Activated CD4-positive, alpha-beta memory T cell treated with anti-CD3 and anti-CD28 coated beads, Interleukin-2, amount 10 ng/mL, durations not matched to agents 7 days and 5 days (primary cell): ENCODE measurements around the gene EYA2. TPM values are rescaled to one million over a fixed set of nuclear protein-coding genes. Genes with fewer than 3 reads are reported as not detected.

Experiments used
- CTCF ChIA-PET: fragments of 350-600 bp; sonication (Branson Sonifier 250); formaldehyde crosslinking; loops from one replicate; lab custom pipeline; 2021; ENCODE audit warnings: antibody characterized with exemption, inconsistent platforms; lab: Charles Lee
- POLR2A ChIA-PET: fragments of 350-600 bp; sonication (Branson Sonifier 250); formaldehyde crosslinking; loops from one replicate; lab custom pipeline; 2021; ENCODE audit warnings: antibody characterized with exemption; lab: Charles Lee
- DNase-seq: peaks from one replicate; pipeline ENCODE4 v3.0.0-alpha.2; 2020
- H3K27ac Mint-ChIP-seq: one replicate; pipeline ENCODE4 v1.8.0; 2021; ENCODE audit warnings: mild to moderate bottlenecking, mixed read lengths
- H3K27me3 Mint-ChIP-seq: one replicate; pipeline ENCODE4 v1.8.0; 2021; ENCODE audit warnings: mixed read lengths
- H3K36me3 Mint-ChIP-seq: one replicate; pipeline ENCODE4 v1.8.0; 2021; ENCODE audit warnings: low read depth, mixed read lengths
- H3K4me1 Mint-ChIP-seq: one replicate; pipeline ENCODE4 v1.8.0; 2021; ENCODE audit warnings: mixed read lengths
- H3K4me3 Mint-ChIP-seq: one replicate; pipeline ENCODE4 v1.8.0; 2021; ENCODE audit warnings: mild to moderate bottlenecking, mixed read lengths
- H3K9me3 Mint-ChIP-seq: one replicate; pipeline ENCODE4 v1.8.0; 2021; ENCODE audit warnings: mixed read lengths
- total RNA-seq, 2 experiments: library from RNA; stranded (reverse); gene quantifications; one replicate each; pipeline ENCODE4 v1.2.3, GENCODE V29; 2021

The EYA2 gene
- total RNA-seq, 2 experiments from 2014 or later: 0.15 to 0.28 TPM

DNA sequence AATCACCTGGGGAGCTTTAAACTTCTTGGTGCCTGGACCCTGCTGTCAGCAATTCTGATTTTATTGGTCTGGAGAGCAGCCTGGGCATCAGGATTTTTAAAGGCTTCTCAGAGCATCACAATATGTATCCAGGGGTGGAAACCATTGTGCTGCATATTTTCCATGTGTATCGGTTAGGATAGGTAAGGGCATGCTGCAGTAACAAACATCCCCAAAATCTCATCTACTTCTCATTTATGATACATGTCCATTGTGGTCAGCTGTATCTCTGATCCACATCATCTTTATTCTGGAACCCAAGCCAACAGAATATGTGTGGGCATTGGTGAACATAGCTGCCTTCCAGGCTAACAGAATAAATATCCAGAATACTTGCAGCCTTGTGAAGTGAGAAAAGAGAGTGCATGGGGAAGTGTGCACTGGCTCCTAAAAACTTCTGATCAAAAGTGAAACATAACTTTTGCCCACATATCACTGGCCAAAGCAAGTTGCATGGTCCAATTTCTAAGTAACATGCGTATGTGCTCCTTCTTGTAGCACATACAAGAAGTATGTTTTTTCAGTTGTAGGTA is 246.8 kb downstream of the EYA2 start:
- Mint-ChIP-seq H3K36me3 (no peaks in the 10 kb centered on the region), H3K4me3 (no peak overlapping the region), H3K9me3 (no peaks in the 10 kb centered on the region), H3K4me1 (no peaks in the 10 kb centered on the region), H3K27ac (no peak overlapping the region), H3K27me3 (peaks cover 25% of the 10 kb centered on the region)
- ChIA-PET CTCF (interaction anchor here (0.9 kb wide), 1 partner anchor 16 kb away, joined by 3 read pairs; no protein-coding TSS in a partner anchor), POLR2A (no interaction called here)
- no peak for DNase-seq

DNA sequence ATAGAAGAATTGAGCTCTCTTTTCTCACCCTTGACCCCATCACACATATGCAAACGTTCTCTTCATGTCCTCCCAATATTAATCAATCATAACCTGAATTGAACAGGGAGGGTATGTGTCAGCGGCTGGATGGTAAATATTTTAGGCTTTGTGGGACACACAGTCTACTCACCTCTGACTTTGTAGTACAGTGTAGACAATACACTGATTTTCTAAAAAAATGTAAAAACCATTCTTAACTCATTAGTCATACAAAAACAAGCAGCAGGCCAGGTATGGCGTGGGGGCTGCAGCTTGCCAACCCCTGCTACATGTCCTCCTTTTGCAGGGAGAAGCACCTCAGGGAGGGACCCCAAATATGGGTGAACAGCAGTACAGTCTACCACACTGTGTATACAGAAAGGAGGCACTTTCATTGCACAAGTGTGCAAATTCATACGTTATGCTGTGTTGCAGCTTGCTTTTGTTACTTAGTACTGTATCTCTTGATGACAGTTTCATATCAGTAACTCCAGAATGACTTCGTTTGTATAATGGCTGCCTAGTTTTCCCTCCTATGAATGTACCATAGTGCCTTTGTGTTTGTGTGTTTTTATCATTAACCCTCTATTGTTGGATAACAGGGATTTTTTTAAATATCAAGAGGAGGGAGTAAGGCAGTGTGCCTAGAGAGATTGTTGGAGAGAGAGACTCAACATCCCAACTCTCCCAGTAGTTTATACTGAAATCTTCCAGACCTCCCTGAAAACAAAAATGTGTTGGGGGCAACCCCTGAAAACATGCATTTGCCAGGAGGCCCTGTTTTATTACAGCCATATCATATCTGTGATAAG is 247.5 kb downstream of the EYA2 start:
- no peaks in the 10 kb centered on the region for H3K36me3 Mint-ChIP-seq
- ChIA-PET CTCF (interaction anchor here (0.9 kb wide), 1 partner anchor 15 kb away, joined by 3 read pairs; no protein-coding TSS in a partner anchor), POLR2A (no interaction called here)
- H3K27me3 Mint-ChIP-seq: peaks cover 22% of the 10 kb centered on the region
- peaks cover under 1% of the 10 kb centered on the region for H3K4me1 Mint-ChIP-seq
- H3K27ac Mint-ChIP-seq: no peak overlapping the region
- no peak overlapping the region for H3K4me3 Mint-ChIP-seq
- no peak for DNase-seq
- no peaks in the 10 kb centered on the region for H3K9me3 Mint-ChIP-seq

DNA sequence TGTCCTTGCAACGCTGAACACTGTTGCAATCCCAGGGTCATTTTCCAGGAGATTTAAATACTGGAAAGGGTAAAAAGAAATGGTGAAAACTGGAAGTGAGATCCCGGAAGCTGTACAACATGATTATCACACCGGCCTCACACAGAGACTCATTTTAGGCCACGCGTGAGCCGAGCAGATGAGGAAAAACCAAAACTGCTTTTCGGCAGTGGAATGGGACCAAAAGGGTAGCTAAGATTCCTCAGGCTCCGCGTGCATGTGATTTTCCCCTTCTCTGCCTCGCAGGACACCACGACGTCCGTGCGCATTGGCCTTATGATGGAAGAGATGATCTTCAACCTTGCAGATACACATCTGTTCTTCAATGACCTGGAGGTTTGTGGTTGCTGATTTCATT is 248.1 kb downstream of the EYA2 start:
- no peaks in the 10 kb centered on the region for H3K36me3 Mint-ChIP-seq
- no peaks in the 10 kb centered on the region for H3K9me3 Mint-ChIP-seq
- H3K27ac Mint-ChIP-seq: no peak overlapping the region
- H3K4me1 Mint-ChIP-seq: peaks cover 2% of the 10 kb centered on the region
- H3K4me3 Mint-ChIP-seq: no peak overlapping the region
- H3K27me3 Mint-ChIP-seq: peaks cover 16% of the 10 kb centered on the region
- no peak for DNase-seq
- ChIA-PET CTCF (no interaction called here), POLR2A (no interaction called here)

DNA sequence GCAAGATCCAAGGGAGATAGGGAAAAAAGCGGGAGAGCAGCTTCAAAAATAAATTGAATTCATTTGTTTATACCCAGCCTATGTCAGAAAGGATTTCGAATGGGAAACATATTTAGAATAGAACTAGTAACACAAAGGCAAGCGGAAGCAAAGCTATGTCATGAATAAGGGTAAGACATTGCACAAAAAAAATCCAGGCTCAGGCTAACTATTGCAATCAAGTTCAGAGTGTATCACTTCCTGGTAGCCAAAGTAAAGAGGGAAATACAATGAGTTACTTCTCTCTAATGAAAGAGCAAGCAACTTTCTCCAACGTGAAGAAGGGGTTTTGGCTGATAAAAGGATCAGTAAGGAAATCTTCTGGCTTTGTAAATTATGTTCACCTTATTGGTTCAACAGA is 249.0 kb downstream of the EYA2 start:
- DNase-seq: no peak
- Mint-ChIP-seq H3K27ac (no peak overlapping the region), H3K36me3 (no peaks in the 10 kb centered on the region), H3K4me3 (no peak overlapping the region), H3K27me3 (peaks cover 16% of the 10 kb centered on the region), H3K9me3 (no peaks in the 10 kb centered on the region), H3K4me1 (peaks cover 2% of the 10 kb centered on the region)
- ChIA-PET CTCF (no interaction called here), POLR2A (no interaction called here)

DNA sequence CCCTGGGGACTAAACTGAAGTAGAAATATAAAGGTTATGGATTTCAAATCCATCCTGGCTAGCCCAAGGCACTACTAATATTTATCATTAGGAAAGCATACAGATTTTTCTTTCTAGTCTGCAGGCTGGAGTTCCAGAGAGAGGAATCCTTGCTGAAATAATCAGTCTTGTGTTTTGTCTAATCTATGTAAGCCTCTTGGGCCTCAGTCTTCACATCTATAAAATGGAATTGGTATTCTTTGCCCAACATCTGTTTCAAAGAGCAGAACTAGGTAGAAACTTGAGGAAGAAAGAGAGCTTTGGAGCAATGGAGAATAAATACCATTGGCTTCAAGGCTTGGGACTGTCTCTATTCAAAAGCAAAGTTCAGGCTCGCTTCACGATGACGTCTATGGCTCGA is 249.8 kb downstream of the EYA2 start:
- ChIA-PET CTCF (no interaction called here), POLR2A (no interaction called here)
- Mint-ChIP-seq H3K4me1 (peaks cover 2% of the 10 kb centered on the region), H3K9me3 (no peaks in the 10 kb centered on the region), H3K4me3 (no peak overlapping the region), H3K27ac (no peak overlapping the region), H3K27me3 (peaks cover 13% of the 10 kb centered on the region), H3K36me3 (no peaks in the 10 kb centered on the region)
- no peak for DNase-seq

DNA sequence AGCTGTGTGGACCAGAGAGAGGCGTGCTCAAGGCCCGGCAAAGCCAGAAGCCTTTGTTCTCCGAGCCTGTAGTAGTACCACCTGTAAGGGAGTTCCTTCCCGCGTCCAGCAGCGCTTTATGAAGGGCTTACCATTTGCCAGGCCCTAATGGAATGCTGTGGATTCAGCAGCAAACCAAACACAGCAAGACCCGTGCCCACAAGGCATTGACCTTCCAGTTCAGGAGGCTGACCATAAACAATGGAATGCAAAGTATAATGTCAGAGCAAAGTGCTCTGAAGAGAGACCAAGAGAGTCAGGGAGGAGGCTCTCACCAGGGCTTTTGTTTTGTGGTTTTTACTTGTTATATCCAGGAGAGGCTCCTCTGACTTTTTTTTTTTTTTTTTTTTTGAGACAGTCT is 252.0 kb downstream of the EYA2 start:
- POLR2A ChIA-PET: no interaction called here
- H3K9me3 Mint-ChIP-seq: no peaks in the 10 kb centered on the region

DNA sequence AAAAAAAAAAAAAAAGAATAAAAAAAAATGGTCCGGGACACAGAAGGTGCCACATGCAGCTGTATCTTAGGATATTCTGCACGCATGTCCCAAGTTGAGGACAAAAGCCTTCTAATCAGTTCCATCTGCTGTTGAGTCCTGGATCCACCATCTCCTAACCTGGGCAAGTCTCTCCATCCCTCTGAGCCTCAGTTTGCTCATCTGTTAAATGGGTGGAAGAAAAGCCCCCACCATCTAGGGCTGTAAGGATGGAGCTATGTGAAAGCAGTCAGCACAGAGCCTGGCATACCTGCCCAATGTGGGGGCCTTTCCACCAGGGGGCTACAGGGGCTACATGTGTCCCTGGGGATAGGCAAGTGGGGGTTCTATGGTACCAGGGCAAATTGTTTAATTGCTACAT is 253.4 kb downstream of the EYA2 start:
- Mint-ChIP-seq H3K27ac (no peak overlapping the region), H3K36me3 (no peaks in the 10 kb centered on the region), H3K4me3 (no peak overlapping the region), H3K9me3 (no peaks in the 10 kb centered on the region), H3K27me3 (peaks cover 14% of the 10 kb centered on the region), H3K4me1 (peaks cover 2% of the 10 kb centered on the region)
- POLR2A ChIA-PET: no interaction called here
- DNase-seq: no peak
- CTCF ChIA-PET: interaction anchor here (0.7 to 1.0 kb wide), 2 partner anchors 244 to 396 kb away, joined by 3 to 4 read pairs; no protein-coding TSS in a partner anchor

More for the DNA sequence above, 252.0 kb downstream of the EYA2 start:
- CTCF ChIA-PET: no interaction called here
- no peak overlapping the region for H3K4me3 Mint-ChIP-seq
- no peak overlapping the region for H3K27ac Mint-ChIP-seq
- no peak for DNase-seq
- H3K4me1 Mint-ChIP-seq: peaks cover 2% of the 10 kb centered on the region
- H3K36me3 Mint-ChIP-seq: no peaks in the 10 kb centered on the region
- peaks cover 11% of the 10 kb centered on the region for H3K27me3 Mint-ChIP-seq

DNA sequence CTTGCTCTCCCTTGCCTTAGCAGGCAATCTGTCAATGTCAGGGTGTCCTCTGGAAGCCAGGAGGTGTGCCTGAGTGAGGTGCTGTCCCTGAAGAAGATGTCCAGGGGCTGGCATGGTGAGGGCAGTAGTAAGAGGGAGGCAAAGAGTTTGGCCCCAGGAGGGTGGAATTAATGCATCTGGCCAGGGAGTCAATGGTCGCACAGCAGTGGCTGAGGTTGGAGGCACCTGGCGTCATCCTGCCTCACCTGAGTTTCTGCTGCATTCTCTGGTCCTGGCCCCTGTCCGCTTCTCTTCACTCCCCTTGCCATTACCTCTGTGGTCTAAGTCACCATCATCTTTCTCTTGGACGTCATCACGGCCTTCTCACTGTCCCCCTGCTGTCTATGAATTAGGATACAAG is 255.3 kb downstream of the EYA2 start:
- Mint-ChIP-seq H3K9me3 (no peaks in the 10 kb centered on the region), H3K27me3 (peaks cover 12% of the 10 kb centered on the region), H3K4me3 (no peak overlapping the region), H3K27ac (no peak overlapping the region), H3K36me3 (no peaks in the 10 kb centered on the region), H3K4me1 (peaks cover 2% of the 10 kb centered on the region)
- no peak for DNase-seq
- CTCF ChIA-PET: no interaction called here
- POLR2A ChIA-PET: no interaction called here

DNA sequence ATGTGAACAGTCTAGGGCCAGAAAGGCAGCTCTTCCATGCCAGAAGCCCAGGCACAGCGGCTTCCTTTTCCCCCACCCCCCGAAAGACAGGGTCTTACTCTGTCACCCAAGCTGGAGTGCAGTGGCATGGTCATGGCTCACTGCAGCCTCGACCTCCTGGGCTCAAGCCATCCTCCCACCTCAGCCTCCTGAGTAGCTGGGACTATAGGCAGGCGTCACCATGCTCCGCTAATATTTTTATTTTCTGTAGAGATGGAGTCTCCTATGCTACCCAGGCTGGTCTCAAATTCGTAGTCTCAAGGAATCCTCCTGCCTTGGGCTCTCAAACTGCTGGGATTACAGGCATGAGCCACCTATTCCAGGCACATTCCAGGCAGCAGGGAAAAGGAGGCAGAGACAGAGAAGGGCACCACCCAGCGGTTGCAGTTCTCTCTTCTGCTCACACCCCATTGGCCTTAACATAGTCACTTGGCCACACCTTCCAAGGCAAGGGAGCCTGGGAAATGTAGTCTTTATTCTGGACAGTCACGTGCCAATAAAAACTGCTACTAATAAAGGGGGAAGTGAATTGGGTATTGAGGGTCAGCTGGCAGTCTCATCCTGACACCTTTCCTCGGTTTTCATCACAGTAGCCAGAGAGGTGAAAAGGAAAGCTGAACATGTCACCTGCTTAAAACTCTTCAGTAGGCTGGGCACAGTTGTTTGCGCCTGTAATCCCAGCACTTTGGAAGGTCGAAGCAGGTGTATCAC is 255.9 kb downstream of the EYA2 start:
- no peaks in the 10 kb centered on the region for H3K9me3 Mint-ChIP-seq
- no peak overlapping the region for H3K27ac Mint-ChIP-seq
- H3K4me1 Mint-ChIP-seq: peaks cover 2% of the 10 kb centered on the region
- peak; percentile 34 for DNase-seq
- peaks cover 12% of the 10 kb centered on the region for H3K27me3 Mint-ChIP-seq
- CTCF ChIA-PET: no interaction called here
- H3K4me3 Mint-ChIP-seq: no peak overlapping the region
- H3K36me3 Mint-ChIP-seq: no peaks in the 10 kb centered on the region
- POLR2A ChIA-PET: no interaction called here

DNA sequence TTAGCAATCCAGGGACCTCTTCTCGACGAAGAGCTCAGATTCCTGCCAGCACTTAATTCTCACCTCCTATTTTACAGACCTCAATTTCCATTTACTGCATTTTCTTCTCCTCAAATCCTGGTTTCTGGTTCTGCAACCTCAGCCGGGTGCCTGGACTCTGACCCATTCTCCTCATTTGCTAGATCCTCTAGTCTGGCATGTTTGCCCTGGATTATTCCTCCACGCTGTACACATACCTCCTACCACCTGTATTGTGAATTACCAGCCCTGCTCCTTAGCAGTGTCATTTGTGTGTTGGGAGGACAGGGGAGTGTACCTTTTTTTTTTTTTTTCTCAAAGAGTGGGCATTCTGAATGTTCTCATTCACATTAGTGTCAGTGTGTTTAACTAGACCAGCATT is 257.4 kb downstream of the EYA2 start:
- Mint-ChIP-seq H3K9me3 (no peaks in the 10 kb centered on the region), H3K27me3 (peaks cover 9% of the 10 kb centered on the region), H3K27ac (no peak overlapping the region), H3K4me1 (peaks cover 2% of the 10 kb centered on the region), H3K36me3 (no peaks in the 10 kb centered on the region), H3K4me3 (no peak overlapping the region)
- ChIA-PET CTCF (no interaction called here), POLR2A (no interaction called here)
- no peak for DNase-seq

DNA sequence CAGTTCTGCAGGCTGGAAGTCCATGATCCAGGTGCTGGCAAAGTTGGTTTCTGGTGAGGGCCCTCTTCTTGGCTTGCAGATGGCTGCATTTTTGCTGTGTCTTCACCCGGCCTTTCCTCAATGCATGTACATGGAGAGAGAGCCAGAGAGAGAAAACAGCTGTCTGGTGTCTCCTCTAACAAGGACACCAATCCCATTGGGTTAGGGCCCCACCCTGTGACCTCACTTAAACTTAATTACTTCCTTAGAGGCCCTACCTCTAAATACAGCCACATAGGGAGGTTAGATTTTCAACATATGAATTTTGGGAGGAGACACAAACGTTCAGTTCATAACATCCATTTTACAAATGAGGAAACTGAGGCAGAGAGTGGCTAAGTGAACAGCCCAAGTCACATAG is 259.4 kb downstream of the EYA2 start:
- Mint-ChIP-seq H3K27ac (no peak overlapping the region), H3K27me3 (peaks cover 17% of the 10 kb centered on the region), H3K4me1 (no peaks in the 10 kb centered on the region), H3K36me3 (no peaks in the 10 kb centered on the region), H3K9me3 (no peaks in the 10 kb centered on the region), H3K4me3 (no peak overlapping the region)
- ChIA-PET CTCF (interaction anchor here (0.8 kb wide), 1 partner anchor 400 kb away, joined by 3 read pairs; no protein-coding TSS in a partner anchor), POLR2A (no interaction called here)
- DNase-seq: no peak

DNA sequence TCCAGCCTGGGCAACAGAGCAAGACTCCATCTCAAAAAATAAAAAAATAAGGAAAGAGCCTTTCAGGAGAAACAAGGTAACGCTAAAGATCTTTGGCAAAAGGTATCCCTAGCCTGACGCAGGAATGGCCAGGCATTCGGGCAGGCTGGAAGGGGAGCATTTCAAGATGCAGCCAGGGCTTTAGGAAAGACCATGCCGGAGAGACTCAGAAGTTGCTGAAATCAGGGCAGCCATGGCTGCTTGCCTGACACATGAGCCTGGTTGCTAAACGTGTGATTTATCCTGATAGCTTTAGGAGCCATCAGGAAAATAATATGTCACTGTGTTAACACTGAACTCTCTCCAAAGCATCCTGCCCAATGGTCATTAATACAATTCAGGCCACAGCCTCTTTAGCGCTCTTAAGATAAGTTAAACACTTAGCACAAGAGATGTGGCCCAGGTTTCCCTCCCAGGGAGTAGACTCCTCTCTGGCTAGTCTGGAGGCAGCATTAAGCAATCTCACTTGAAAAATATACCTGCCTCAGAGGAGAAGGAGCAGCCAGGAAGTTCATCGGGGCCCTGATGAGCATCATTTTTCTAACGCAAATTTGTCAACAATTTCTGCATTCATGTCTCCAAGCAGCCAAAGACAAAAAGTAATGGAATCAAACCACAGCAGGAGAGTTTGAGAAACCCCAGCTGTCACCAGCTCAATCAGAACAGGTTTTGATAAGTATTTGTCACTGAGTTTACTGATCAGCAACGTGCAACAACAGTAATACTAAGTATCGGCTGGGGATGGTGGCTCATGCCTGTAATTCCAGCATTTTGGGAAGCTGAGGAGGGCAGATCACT is 261.9 kb downstream of the EYA2 start:
- ChIA-PET CTCF (no interaction called here), POLR2A (no interaction called here)
- DNase-seq: no peak
- Mint-ChIP-seq H3K27me3 (peaks cover 13% of the 10 kb centered on the region), H3K36me3 (no peaks in the 10 kb centered on the region), H3K4me3 (no peak overlapping the region), H3K9me3 (no peaks in the 10 kb centered on the region), H3K4me1 (no peaks in the 10 kb centered on the region), H3K27ac (no peak overlapping the region)
